Measurements from ENCODE around the gene MTERF2. TPM values are rescaled to one million over a fixed set of nuclear protein-coding genes. Genes with fewer than 3 reads are reported as not detected.

Gene MTERF2
- total RNA-seq, 1 experiment from 2014 or later, result 9.4 TPM

Other genes with a start within 250 kb of the MTERF2 start
- 9.0 and 9.4 TPM in 2 replicates for gene RIC8B, start 212.5 kb downstream of the MTERF2 start, total RNA-seq (2014; rRNA removed; shearing (Covaris generic))
- gene TMEM263, start 31.2 kb downstream of the MTERF2 start, total RNA-seq (2014; rRNA removed; shearing (Covaris generic)), result 42.7 and 44.1 TPM in 2 replicates
- 13.4 and 13.5 TPM in 2 replicates for gene CRY1, start 106.4 kb upstream of the MTERF2 start, total RNA-seq (2014; rRNA removed; shearing (Covaris generic))